Hematopoietic multipotent progenitor cell treated with erythropoietin and hydrocortisone succinate and interleukin-3 and kit ligand, for 6 days (in vitro differentiated cells): ENCODE results near the gene FIBP.

ENCODE experiments used
- DNase-seq: peaks from one replicate; pipeline ENCODE4 v3.0.0-alpha.2; 2015

Gene FIBP

GRCh38 chr11:65912845-65913244 lies 24.6 kb upstream of the FIBP start:
- DNase-seq, result no peak

GRCh38 chr11:65911682-65912568 lies 23.7 kb upstream of the FIBP start:
- DNase-seq, result no peak

DNA sequence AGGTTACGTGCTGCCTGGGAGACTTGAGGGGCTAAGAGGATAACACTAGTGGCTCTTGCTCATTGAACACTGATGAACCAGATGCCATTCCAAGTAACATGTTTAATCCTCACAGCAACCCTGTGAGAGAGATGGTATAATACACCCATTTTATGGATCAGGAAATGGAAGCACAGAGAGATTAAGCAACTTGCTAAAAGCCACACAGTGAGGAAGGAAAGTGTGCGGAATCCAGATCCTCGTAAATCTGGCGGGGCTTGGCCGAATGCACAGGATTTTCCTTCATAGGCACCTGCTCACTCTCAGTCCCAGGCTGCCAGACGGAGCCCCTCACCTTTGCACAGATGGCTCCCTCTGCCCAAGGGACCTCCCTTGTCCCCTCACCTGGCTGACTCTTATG lies 19.6 kb upstream of the FIBP start:
- no peak for DNase-seq

GRCh38 chr11:65906602-65907001 lies 18.3 kb upstream of the FIBP start:
- DNase-seq, result peak; percentile 93

DNA sequence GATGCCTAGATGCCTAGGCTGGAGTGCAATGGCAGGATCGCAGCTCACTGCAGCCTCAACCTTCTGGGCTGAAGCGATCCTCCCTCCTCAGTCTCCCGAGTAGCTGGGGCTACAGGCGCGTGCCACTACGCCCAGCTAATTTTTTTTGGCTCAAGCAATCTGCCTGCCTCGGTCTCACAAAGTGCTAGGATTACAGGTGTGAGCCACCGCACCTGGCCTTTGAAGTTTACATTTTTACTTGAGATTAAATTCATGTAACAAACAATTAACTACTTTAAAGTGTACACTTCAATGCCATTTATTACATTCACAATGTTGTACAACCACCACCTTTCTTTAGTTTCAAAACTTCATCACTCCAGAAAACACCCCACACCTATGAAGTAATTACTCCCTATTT lies 15.4 kb upstream of the FIBP start:
- no peak for DNase-seq

DNA sequence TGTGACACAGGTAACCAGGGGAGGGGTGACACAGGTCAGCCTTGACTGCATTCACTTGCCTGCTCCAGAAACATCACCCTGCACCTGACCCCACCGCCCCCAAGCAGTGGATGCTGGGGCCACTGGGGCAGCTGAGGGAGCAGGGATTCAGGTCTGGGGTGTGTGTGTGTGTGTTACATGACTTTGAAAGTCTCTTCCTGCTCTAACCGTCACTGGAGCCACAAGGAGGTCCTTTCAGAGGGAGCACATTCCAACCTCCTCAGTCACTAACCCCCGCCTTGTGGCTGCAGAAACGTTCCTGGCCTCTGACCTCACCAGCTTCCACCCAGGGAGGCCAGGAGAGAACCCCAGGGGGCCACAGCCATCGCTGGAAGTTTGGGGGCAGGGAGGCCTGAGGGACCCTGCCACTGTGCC lies 14.8 kb upstream of the FIBP start:
- DNase-seq, result no peak

GRCh38 chr11:65900899-65901180 lies 12.6 kb upstream of the FIBP start:
- DNase-seq, result no peak

DNA sequence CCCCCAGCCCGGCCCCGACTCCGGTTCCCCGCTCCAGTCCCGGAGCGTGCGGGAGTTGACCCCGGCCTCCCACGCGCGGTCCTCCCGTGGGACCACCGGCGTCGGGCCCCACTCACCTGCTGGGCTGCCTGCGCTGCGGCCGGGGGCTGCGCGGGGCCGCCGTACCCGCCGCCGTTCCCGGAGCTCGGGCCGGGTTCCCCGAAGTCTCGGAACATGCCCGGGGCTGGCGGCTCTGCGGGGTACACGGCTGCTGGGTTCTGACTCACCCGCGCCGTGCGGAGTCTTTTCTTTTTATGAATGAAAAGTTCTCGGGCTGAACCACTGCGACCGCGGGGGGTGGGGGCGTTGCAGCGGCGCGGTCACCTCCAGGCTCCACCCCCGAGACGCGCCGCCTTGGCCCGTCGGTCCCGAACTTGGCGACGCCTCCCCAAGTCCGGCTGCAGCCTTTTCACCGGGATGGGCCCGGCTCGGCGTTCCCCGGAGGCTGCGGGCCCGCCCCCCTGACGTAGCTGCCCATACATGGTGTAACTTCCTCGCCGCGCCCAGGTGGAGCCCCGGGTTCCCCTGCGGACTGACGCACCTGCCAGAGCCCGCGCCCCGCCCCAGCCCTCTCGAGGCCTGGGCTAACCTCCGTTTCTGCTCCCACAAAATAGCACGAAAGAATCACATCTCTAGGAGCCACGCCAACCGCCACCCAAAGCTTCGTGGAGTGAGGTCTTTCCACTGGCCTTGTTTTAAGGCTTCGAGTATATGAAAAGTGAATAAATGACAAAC lies 12.0 kb upstream of the FIBP start, which contains the start of gene FOSL1:
TSS of gene FOSL1 (minus strand) at position 264 of the 774 bp plus-strand sequence. CDS start at position 215, 49 bp downstream.
- DNase-seq, result peak; percentile 94

GRCh38 chr11:65899356-65900124 lies 11.3 kb upstream of the FIBP start:
- DNase-seq, result peak; percentile 80

DNA sequence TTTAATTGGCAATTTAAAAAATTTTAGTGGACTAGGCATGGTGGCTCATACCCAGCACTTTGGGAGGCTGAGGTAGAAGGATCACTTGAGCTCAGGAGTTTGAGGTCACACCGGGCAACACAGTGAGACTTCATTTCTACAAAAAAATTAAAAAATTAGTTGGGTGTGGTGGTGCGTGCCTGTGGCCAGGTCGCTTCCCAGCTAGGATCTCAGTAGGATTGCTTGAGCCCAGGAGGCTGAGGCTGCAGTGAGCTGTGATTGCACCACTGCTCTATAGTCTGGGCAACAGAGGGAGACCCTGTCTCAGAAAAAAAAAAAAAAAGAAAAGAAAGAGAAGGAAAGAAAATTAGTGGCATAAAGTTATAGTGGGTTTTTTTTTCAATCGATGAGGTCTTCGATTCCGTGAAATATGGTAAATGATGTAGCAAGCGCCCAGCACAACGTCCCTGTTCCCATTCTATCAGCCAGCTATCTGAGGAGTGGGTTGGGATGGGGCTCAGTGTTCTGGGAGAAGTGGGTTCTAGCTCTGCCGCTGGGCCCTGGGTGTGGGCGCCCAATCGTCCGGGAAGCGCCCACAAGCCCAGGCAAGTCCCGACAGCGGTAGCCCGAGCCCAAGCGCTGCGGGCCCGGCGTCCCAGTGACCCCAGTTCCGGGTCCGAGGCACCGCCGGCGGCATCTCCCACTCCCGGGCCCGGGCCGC lies 10.5 kb upstream of the FIBP start:
- DNase-seq, result no peak

GRCh38 chr11:65897020-65897471 lies 8.8 kb upstream of the FIBP start:
- no peak for DNase-seq

DNA sequence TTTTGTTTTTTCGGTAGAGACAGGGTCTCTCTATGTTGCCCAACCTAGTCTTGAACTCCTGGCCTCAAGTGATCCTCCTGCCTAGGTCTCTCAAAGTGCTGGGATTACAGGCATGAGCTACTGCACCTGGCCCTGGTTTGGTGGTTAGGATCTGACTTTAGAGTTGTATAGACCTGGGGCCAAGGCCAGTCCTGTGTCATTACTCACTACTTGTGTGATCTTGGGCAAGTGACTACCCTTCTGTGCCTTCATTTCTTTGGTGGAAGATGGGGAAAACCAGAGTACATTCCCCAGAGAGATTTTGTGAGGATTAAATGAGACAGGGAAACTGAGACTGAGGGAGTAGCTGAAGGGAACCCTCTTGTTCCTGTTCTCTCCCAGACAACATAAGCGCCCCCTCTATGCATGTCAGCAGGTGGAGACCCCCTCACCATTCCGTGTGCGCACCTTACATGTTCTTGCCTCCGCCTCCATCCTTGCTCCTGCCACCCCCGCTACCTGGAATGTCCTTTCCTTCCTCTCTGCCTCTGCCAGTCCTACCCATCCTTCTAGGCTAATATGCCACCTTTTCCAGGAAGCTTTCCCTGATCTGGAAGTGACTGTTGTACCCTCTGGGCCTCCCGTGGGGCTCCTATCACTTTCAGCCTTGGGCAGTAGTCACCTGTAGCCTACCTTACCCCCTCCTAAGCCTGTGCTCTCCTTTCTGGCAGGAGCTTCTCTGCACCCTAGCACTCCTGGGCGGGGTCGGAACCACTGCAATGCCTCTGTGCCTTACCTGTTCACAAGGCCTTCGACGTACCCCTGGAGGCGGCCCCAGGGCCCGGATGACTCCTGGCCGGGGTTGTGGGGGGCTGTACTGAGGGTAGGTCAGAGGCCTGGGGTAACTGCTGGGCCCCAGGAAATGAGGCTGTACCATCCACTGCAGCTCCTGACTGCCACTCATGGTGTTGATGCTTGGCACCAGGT lies 8.0 kb upstream of the FIBP start:
- DNase-seq, result no peak

DNA sequence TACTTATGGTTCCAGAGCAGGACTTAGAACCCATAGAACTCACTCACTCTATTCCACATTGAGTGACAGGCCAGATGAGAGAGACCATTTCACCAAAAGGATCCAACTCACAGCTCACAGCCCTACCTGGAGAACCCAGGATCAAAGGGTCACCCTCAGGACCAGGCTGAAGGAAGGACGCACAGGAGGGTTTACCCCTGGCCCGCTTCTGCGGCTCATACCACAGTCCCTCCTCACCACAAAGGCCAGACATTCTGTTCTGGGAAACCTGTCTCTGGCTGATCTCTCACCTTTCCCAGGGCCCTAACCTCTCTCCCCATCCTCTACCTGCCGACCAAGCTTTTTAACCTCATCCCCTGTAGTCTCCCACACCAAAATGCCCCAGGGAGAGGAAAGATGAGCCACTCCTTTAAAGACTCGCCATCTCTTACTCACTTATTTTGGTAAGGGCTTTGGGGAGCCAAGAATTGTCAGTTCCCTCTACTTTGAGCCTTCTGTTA lies 7.3 kb upstream of the FIBP start:
- no peak for DNase-seq

DNA sequence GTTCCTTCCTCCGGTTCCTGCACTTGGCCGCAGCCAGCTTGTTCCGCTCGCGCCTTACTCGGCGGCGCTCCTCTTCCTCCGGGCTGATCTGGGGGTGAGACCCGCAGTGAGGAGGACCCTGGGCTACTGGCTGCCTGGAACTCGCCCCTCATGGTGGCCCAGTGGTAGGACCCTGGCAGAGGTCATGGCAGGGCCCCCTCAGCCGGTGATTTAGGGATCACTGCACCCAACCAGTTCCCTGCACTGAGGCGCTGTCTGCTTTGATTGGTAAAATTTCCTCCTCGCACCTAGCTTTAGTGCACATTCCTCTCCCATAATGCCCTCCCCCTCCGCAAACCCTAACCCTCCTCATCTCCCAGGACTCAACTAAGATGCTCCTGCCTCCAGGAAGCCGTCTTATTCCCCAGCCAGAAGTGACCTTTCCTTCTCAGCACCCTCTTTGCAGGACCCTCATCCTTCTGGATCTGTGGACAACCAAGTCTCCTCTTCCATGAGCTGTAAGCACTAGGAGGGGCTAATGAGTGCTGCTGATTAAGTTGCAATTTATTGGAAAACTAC lies 5.8 kb upstream of the FIBP start:
- DNase-seq, result no peak

DNA sequence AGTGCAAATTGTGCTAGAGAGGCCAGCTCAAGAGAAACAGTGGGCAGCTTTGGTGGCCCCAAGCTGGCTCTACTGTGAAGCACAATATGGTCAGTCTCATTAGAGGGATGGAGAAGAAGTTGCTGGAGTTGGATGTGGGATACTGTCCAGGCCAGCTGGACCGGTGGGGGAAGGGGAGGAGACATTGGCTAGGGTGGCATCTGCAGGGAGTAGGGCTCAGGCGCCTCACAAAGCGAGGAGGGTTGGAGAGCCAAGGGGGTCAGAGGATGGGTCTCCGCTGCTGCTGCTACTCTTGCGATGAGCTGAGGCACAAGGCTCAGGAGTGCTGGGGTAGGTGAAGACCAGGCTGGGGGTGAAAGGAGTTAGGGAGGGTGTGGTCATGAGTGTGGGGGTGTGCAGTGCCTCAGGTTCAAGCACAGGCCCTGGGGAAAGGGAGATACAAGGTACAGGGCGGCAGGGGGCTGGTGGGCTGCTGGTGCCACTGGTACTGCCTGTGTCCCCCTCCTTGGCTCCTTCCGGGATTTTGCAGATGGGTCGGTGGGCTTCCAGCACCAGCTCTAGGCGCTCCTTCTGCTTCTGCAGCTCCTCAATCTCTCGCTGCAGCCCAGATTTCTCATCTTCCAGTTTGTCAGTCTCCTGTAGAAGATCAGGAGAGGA lies 4.5 kb upstream of the FIBP start:
- no peak for DNase-seq

GRCh38 chr11:65892137-65892540 lies 3.9 kb upstream of the FIBP start:
- peak; percentile 47 for DNase-seq

DNA sequence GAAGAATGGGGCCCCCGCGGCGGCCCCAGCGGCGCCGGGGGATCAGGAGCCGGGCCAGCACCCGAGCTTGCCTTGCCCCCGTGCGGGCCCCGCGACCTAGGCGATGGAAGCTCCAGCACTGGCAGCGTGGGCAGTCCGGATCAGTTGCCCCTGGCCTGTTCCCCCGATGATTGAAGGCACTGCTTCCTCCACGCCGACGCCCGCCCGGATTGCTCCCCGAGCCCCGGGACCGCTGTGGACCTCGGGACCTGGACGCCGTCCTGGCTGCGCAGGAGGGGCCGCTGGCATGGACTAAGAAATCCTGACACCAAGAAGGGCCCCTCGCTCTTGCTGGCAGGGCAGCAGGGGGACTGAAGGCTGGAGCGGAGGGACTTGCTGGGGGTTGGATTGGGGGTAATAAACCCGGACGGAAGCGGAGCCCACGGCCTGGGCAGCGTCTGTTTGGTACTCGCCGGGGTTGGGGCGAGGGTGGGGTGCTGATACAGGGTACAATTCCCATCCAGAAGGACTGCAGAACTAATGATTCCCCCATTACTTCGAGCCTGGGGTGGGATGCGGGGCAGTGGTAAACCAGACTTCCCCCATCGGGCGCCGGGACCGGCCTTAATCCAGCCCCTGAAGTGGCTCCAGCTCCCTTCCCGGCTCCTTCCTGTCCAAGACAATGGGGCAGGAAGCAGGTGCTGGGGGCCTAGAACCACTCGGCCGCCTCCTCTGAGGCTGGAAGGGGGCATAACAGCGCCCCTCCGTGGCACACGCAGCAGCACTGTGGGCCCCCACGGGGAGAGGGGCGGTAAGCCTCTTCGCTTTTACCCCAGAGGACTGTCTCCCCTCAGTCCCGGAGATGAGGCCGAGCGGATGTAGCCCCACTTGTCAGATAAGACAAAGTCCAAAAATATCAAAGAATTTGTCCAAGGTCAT lies 3.2 kb upstream of the FIBP start:
- DNase-seq, result peak; percentile 60

DNA sequence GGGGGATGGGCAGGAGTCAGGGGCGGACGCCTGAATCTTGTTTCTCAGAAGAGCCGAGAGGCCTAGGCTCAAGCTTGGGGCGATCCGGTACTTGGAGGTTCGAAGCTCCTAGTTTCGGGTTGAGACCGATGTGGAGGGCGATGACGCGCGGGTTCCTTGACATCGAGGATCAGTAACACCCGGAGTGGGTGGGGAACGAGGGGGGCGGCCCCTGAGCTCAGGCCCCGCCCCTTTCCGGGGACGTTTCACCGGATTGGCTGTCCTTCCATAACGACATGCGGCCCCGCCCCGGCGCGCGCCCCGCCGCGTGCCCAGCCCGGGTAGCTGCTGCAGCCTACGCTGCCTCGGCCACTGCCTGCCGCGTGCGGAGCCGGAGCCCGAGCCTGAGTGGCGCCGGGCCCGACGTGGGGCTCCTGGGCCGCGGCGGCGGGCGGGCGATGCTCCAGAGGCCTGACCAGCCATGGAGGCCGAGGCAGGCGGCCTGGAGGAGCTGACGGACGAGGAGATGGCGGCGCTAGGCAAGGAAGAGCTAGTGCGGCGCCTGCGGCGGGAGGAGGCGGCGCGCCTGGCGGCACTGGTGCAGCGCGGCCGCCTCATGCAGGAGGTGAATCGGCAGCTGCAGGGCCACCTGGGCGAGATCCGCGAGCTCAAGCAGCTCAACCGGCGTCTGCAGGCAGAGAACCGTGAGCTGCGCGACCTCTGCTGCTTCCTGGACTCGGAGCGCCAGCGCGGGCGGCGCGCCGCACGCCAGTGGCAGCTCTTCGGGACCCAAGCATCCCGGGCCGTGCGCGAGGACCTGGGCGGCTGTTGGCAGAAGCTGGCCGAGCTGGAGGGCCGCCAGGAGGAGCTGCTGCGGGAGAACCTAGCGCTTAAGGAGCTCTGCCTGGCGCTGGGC lies 2.3 kb upstream of the FIBP start, which contains the start of gene CCDC85B:
TSS of gene CCDC85B (plus strand) at position 350 of the 895 bp plus-strand sequence. CDS start at position 461, 111 bp downstream.
- peak; percentile 97 for DNase-seq
